Stimulated activated CD8-positive, alpha-beta memory T cell treated with anti-CD3 and anti-CD28 coated beads, Interleukin-12 subunit alpha, Interleukin-12 subunit beta, amount 100 ng/mL, for 1 hour (primary cell): ENCODE measurements around the gene SENP8.
A peak's percentile ranks its signal among the peaks of the same experiment; 100 is the strongest.

Experiments
- DNase-seq: peaks from one replicate; pipeline ENCODE4 v3.0.0-alpha.2; 2020; ENCODE audit warnings: low read depth

The SENP8 gene

DNA sequence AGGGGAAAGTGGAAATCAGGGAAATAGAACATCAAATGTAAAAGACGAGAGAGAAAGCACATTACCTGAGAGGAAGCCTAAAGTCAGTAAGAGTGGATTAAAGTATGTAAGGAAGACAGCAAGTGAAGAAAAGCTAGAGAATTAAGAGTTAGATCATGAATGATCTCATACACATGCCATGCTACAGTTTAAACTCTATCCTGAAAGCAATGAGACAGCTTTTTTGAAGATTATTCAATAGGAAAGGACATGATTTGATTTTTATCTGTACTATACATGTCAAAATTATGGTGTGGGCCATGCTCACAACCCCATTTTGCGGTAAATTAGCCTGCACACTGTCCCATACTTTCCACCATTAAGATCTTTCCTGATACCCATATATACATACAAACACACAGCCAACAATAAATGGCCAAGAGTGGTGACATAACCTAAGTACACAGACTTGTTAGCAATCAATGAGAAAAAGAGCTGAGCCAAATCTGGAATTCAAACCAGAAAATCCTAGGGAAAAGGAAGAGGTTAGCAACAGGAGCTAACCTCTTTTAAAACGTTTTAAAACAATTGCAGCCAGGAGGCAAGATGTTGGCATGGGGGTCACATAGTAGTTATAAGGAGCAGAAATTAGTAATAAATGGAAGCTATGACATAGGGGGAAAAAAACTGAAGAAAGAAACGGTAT is 4.7 kb upstream of the SENP8 start:
- DNase-seq: no peak

DNA sequence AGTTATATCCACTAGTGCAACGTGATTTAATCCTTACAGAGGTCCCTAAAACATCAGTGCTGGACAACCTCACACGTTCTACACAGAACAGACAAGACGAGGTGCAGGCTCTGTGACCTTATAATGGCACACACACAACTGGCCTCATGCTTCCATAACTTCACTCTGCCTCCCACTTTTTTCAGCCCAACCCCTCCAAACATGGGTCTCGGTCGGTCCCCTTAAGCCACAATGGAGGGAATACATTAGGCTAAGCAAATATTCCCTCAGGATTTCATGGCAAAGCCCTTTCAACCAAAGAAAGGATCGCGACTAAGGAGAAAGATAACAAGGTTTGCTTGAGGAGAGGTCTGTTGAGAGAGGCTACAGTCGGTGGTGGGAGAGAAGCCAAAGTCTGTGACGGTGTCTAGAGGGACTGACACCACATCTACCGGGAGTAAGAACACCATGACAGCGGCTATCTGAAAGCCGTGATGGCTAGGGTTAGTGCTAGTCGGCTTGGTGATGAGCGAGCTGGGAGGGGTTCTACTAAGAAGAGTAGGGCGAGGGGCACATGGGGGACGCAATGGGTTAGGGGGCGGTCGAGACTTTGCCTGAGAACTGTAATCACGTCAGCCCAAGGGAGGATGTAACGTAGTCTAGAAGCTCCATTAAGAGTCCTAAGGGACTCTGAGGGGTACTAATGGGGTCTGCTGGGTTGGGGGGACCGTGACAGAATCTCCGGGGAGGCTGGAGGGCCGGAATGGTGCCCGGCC is 1.3 kb upstream of the SENP8 start:
- DNase-seq: no peak

GRCh38 chr15:72117486-72118016 is 652 bp upstream of the SENP8 start:
- peak; percentile 31 for DNase-seq

DNA sequence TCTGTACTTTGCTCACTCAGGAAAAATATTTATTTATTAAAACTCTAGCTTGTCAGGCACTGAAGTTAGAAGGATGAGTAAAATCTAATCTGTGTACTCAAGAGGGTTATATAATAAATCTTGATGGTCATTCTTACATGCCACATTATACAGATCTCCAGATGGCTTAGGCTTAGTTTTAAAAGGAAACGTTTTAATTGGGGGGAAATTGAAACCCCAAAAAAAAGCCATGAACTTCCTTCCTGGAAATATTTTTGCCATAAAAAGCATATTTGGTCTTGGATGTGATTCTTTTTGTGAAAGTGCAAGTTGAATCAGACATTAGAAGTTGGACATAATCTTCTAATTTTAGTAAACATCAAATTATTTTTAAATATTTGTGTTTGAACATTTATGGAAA is 6.0 kb downstream of the SENP8 start:
- no peak for DNase-seq

- DNase-seq: no peak
Observed at GRCh38 chr15:72127724-72128322, 9.6 kb downstream of the SENP8 start.

DNA sequence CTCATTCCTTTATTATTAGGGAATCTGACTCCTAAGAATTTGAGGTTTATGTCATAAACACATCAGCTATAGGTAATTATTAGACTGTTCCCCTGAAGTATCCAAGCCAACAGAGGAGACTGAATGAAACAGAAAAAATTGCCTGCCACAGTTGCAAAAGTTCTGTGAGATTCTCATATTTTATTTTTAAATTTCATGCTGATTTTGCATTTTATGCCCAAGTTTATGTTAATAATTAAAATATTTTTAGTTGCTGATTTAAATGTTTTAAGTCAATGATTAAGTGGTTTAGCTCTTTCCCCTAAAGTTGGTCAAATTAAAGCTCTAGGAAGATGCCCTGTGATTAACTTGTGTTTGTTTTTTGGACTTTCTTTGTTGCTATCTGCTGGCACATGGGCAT is 10.2 kb downstream of the SENP8 start:
- DNase-seq: no peak

DNA sequence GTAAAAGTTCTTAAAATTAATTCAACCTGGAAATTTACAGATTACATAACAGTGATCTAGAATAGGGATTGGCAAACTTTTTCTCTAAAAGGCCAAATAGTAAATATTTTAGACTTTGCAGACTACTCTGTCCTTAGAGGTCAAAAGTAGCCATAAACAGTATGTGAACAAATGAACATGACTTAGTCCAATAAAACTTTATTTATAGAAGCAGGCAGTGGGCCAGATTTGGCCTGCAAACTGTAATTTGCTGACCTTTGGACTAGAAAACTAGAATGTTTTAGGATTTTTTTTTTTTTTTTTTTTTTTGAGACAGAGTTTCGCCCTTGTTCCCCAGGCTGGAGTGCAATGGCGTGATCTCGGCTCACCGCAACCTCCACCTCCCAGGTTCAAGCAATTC is 12.1 kb downstream of the SENP8 start:
- no peak for DNase-seq

GRCh38 chr15:72131922-72132321 is 13.7 kb downstream of the SENP8 start:
- no peak for DNase-seq

DNA sequence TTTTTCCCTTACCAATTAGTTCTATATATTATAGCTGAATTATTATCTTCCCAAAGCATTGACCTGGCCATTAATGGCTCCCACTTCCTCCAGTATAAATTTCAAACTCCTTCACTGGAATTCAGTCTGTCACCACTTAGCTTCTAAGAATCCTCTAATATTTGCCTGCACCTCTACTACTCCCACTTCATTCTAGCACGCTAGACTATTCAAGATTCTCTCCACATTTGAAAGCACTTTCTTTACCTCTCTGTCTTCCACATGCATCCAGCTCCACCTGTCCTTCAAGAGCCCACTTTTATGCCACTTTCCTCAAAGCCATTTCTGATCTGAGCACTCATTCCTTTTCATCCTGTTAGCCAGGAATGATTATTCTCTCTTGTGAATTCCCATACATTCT is 15.0 kb downstream of the SENP8 start:
- DNase-seq: no peak

- no peak for DNase-seq
Observed at GRCh38 chr15:72135719-72136118, 17.5 kb downstream of the SENP8 start.

DNA sequence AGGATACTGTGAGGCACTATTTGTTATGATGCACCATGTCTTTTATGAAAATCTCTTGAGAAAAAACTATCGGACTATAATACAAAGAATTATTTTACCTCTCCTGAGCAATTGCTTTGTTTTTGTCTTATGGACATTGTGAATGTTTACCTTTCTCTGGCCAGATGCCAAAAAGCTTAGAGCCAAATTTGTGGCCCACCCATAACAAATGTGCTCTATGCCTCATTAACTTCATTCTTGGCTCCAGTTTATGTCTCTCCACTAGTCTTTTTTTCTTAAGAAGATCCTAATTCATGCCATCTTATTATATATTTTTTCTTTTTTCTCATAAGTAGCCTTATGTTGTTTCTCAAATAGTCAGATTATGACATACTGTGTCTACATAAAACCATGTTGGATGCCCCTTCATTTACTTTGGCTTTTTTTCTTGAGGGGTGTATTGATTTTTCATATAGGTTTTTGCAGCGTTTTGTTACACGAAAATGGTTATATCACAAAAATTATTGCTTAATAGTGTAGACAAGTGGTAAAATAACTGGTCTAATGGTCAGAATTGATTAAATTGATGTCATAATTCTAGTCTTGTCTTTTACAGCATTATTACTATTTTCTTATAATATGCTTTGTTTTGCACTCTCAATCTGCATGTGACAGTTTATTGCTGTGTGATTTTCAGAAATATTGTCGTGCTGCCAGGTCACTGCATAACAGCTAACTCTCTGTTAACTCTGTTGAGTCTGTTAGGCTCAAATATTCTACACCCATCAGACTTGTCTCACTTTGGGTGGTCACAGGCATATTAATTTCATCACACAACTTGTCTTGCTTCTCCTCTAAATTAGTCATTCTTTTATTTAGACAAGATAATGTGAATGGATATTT is 18.2 kb downstream of the SENP8 start:
- no peak for DNase-seq

GRCh38 chr15:72139667-72140066 is 21.5 kb downstream of the SENP8 start:
- DNase-seq: no peak

- no peak for DNase-seq
Observed at GRCh38 chr15:72140088-72140487, 21.9 kb downstream of the SENP8 start.

- DNase-seq: no peak
Observed at GRCh38 chr15:72141171-72142084, 23.2 kb downstream of the SENP8 start.

DNA sequence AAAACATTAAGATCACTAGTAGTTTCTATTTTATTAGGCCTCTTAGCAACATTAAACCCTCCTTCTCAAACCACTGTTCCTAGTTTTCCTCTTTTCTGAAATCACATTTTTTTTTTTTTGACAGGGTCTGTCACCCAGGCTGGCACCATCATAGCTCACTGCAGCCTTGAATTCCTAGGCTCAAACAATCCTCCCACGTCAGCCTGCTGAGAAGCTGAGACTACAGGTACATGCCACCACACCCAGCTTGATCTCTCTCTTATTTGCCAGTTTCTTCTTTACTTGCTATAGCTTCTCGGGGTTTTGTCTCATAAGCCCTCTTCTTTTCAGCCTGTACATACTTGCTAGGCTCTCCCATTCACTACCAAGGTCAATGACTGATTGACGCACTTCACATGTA is 28.0 kb downstream of the SENP8 start:
- no peak for DNase-seq

GRCh38 chr15:72146934-72147333 is 28.7 kb downstream of the SENP8 start:
- no peak for DNase-seq

- DNase-seq: no peak
Observed at GRCh38 chr15:72147418-72147817, 29.2 kb downstream of the SENP8 start.

DNA sequence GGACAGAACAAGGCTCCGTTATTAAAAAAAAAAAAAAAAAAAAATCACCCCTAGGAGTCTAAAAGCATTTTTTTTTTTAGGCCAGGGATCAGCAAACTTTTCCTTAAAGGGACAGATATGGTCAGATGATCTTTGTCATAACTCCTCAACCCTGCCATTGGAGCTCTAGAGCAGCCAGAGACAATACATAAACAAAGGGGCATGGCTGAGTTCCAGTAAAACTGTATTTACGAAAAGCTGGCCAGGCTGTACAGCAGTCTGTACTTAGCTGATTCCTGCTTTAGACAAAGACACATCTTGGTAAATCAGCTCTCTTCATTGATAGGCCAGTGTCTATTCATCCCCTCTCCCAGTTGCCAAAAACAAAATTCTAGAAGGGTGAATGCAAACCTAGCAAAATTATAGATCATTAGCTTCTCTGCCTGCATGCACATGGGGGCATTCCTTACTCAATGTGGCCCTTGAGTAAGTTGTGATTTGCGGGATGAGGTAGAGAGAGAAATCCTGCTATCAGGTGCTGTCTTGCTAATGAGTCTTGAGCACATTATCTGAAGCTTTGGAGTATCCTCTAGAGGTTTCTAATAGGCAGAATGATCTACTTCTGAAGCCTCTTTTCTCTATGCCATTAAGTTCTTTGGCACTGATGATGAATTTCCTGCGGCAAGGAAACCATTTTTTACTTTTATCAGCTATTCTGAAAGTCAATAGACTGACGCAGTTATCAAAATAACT is 35.2 kb downstream of the SENP8 start:
- DNase-seq: no peak

DNA sequence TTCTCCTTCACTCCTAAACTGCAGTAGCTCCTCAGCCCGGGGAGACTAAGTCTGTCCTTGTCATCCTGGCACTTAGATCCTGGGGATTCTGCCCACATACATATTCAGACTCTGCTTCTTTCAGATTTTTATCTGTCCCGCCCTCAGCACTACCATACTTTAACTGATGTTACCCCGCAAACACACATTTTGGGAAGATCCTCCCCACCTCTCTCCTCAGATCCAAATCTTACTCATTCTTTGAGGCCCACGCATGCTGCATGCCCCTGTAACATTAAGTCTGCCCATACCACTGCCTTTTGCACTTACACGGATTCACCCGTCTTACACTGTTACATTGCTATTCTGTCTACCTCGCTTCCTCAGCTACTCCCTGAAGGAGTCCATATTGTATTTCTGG is 36.1 kb downstream of the SENP8 start:
- DNase-seq: no peak

- no peak for DNase-seq
Observed at GRCh38 chr15:72155003-72155621, 36.9 kb downstream of the SENP8 start.
